Breast epithelium (tissue), 4 donors: ENCODE results near the gene VIL1. TPM values are rescaled to one million over a fixed set of nuclear protein-coding genes. Genes with fewer than 3 reads are reported as not detected.

Source experiments
- DNase-seq, 2 donors: peaks; one replicate each; pipeline ENCODE4 v3.0.0-alpha.2; 2019; ENCODE audit warnings: low spot score in 2 of 2
- H3K27ac ChIP-seq, 2 donors: fragments of 200-600 bp; sonication (generic) in 1 of 2; one replicate each; pipeline ENCODE4 v1.5.1; 2016 to 2019; ENCODE audit warnings: mild to moderate bottlenecking in 1 of 2
- H3K27me3 ChIP-seq, 2 donors: fragments of 200-600 bp; sonication (generic) in 1 of 2; one replicate each; pipeline versions ENCODE4 v1.5.1 to v1.6.0; 2017 to 2019; ENCODE audit warnings: control low read depth in 1 of 2, mild to moderate bottlenecking in 1 of 2
- H3K36me3 ChIP-seq: fragments of 200-600 bp; one replicate; pipeline ENCODE4 v1.5.1; 2019
- H3K4me1 ChIP-seq, 2 donors: fragments of 200-600 bp; sonication (generic); one replicate each; pipeline ENCODE4 v1.5.1; 2016 to 2019; ENCODE audit warnings: control low read depth in 1 of 2
- H3K4me3 ChIP-seq, 3 donors: fragments of 200-600 bp; sonication (generic); 1 replicate in 2 of 3; 2 replicates in 1 of 3; pipeline ENCODE4 v1.5.1; 2016 to 2019; ENCODE audit warnings: mild to moderate bottlenecking in 3 of 3, moderate library complexity in 2 of 3
- H3K9me3 ChIP-seq, 2 donors: fragments of 200-600 bp; sonication (generic) in 1 of 2; one replicate each; pipeline ENCODE4 v1.5.1; 2016 to 2019; ENCODE audit warnings: control low read depth in 1 of 2
- POLR2A ChIP-seq: fragments of 450-650 bp; IDR thresholded peaks from one replicate; pipeline ENCODE4 v1.6.1; 2016; ENCODE audit warnings: antibody characterized with exemption, mild to moderate bottlenecking, moderate library complexity
- POLR2AphosphoS5 ChIP-seq, 3 donors: sonication (generic); formaldehyde crosslinking; IDR thresholded peaks; one replicate each; pipeline ENCODE4 v1.6.1; 2017; ENCODE audit warnings: antibody characterized with exemption in 3 of 3
- intact Hi-C: fragments of 100-400 bp; cut with DNase I; formaldehyde crosslinking; loops from one replicate; pipeline ENCODE4 v1.15.1; 2023; ENCODE audit warnings: low total_unique reads
- total RNA-seq, 3 donors: library from RNA; depleted of rRNA; stranded (reverse); fragments of >200 nt; gene quantifications; one replicate each; pipeline ENCODE4 v1.1.0, GENCODE V29; 2016
- TF ChIP-seq, protein P1 (sequence below), 3 donors: fragments of 450-650 bp; IDR thresholded peaks; one replicate each; pipeline ENCODE4 v1.5.1; 2016 to 2017; ENCODE audit warnings: antibody characterized with exemption in 3 of 3, mild to moderate bottlenecking in 3 of 3, moderate library complexity in 3 of 3

Gene VIL1
- total RNA-seq, 3 donors from 2014 or later = under 0.01 to 2.9 TPM; not detected in 1

DNA sequence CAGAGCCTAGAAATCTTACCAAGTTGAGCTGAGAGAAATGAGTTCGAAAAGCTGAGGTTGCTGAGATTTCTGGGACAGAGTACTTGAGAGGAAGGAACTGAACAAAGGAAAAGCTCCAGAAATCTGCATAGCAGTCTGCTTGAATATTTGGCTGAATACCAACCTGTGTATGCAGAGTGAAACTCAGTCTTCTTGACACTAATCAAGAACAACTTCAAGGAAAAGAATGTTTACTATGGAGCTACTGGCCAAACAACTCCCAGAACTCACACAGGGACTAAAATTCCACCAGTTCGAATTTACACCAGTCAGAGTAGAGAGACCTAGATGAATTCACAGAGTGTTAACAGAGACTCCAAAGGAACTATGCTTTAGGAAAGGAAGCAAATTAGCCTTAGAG is 82.7 kb downstream of the VIL1 start:
- DNase-seq = no peak
- H3K27ac ChIP-seq = no peak overlapping the region
- intact Hi-C loops = no loop called here
- H3K4me3 ChIP-seq = no peak overlapping the region
- TF ChIP-seq, protein P1, sequence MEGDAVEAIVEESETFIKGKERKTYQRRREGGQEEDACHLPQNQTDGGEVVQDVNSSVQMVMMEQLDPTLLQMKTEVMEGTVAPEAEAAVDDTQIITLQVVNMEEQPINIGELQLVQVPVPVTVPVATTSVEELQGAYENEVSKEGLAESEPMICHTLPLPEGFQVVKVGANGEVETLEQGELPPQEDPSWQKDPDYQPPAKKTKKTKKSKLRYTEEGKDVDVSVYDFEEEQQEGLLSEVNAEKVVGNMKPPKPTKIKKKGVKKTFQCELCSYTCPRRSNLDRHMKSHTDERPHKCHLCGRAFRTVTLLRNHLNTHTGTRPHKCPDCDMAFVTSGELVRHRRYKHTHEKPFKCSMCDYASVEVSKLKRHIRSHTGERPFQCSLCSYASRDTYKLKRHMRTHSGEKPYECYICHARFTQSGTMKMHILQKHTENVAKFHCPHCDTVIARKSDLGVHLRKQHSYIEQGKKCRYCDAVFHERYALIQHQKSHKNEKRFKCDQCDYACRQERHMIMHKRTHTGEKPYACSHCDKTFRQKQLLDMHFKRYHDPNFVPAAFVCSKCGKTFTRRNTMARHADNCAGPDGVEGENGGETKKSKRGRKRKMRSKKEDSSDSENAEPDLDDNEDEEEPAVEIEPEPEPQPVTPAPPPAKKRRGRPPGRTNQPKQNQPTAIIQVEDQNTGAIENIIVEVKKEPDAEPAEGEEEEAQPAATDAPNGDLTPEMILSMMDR (IDR thresholded peaks at IDR 0.05) = no peak
- no peak for TF ChIP-seq POLR2A
- TF ChIP-seq POLR2AphosphoS5 (IDR thresholded peaks at IDR 0.05) = no peak
- H3K4me1 ChIP-seq = no peaks in the 10 kb centered on the region
- no peaks in the 10 kb centered on the region for H3K36me3 ChIP-seq
- H3K27me3 ChIP-seq = no peaks in the 10 kb centered on the region
- H3K9me3 ChIP-seq = no peaks in the 10 kb centered on the region

Other genes starting within 250 kb of the VIL1 start
- 100 to 1,000 TPM; 212 to 336 (median 248) TPM for gene ARPC2, start 201.9 kb upstream of the VIL1 start, total RNA-seq
- gene GPBAR1, start 158.1 kb upstream of the VIL1 start, total RNA-seq = 10 to 100 TPM in 1 of 3 donors, 1 to 10 TPM in 2; 5.2 to 22.2 (median 8.5) TPM
- gene AAMP, start 149.0 kb upstream of the VIL1 start, total RNA-seq = 100 to 1,000 TPM; 150 to 164 (median 151) TPM
- 10 to 100 TPM; 30.2 to 48.3 (median 35.6) TPM for gene PNKD, start 148.6 kb upstream of the VIL1 start, total RNA-seq
- 100 to 1,000 TPM; 168 to 330 (median 170) TPM for gene TMBIM1, start 126.6 kb upstream of the VIL1 start, total RNA-seq
- under 1 TPM in 1 of 3 donors, not detected in 2; 0.44 TPM for gene CATIP, start 62.3 kb upstream of the VIL1 start, total RNA-seq
- gene SLC11A1, start 36.9 kb upstream of the VIL1 start, total RNA-seq = 10 to 100 TPM; 14.4 to 53.4 (median 17.9) TPM
- 100 to 1,000 TPM in 1 of 3 donors, 10 to 100 TPM in 2; 83.9 to 113 (median 95.9) TPM for gene CTDSP1, start 19.3 kb upstream of the VIL1 start, total RNA-seq
- 10 to 100 TPM in 2 of 3 donors, 1 to 10 TPM in 1; 6.9 to 24.6 (median 14.4) TPM for gene USP37, start 149.2 kb downstream of the VIL1 start, total RNA-seq
- 10 to 100 TPM; 30.6 to 55.6 (median 44.9) TPM for gene CNOT9, start 149.7 kb downstream of the VIL1 start, total RNA-seq
- gene PLCD4, start 188.8 kb downstream of the VIL1 start, total RNA-seq = 1 to 10 TPM; 1.8 to 8.0 (median 2.6) TPM
- gene ZNF142, start 240.5 kb downstream of the VIL1 start, total RNA-seq = 10 to 100 TPM; 12.0 to 16.0 (median 15.4) TPM
- 10 to 100 TPM; 26.4 to 35.4 (median 32.4) TPM for gene BCS1L, start 240.6 kb downstream of the VIL1 start, total RNA-seq